Neural crest cell (in vitro differentiated cells): ENCODE data around the gene SLC5A10. TPM values are rescaled to one million over a fixed set of nuclear protein-coding genes. Genes with fewer than 3 reads are reported as not detected.

Experiments
- DNase-seq: peaks from one replicate; pipeline ENCODE4 v3.0.0; 2021; ENCODE audit warnings: low read depth, mixed read lengths, low spot score
- H3K27ac Mint-ChIP-seq: one replicate; pipeline ENCODE4 v1.8.0; 2021; ENCODE audit warnings: mild to moderate bottlenecking, mixed read lengths; ENCODE audit not compliant: unreplicated experiment
- H3K27me3 Mint-ChIP-seq: 2 replicates; pipeline ENCODE4 v1.8.0; 2021; ENCODE audit warnings: low read depth, mild to moderate bottlenecking, mixed read lengths
- H3K36me3 Mint-ChIP-seq: 2 replicates; pipeline ENCODE4 v1.8.0; 2021; ENCODE audit warnings: low read depth, mild to moderate bottlenecking, mixed read lengths
- H3K4me1 Mint-ChIP-seq: 2 replicates; pipeline ENCODE4 v1.8.0; 2021; ENCODE audit warnings: mixed read lengths
- H3K4me3 Mint-ChIP-seq: one replicate; pipeline ENCODE4 v1.8.0; 2021; ENCODE audit warnings: mild to moderate bottlenecking, mixed read lengths
- H3K9me3 Mint-ChIP-seq: 2 replicates; pipeline ENCODE4 v1.8.0; 2021; ENCODE audit warnings: mixed read lengths
- CTCF ChIP-seq: fragments of 200-600 bp; sonication (generic); conservative IDR thresholded peaks from 2 replicates; pipeline ENCODE4 v1.5.0; 2021; ENCODE audit warnings: antibody characterized with exemption, mild to moderate bottlenecking
- total RNA-seq: library from RNA; stranded (reverse); gene quantifications from 2 replicates; pipeline ENCODE4 v1.2.1, GENCODE V29; 2021

Gene SLC5A10
- total RNA-seq, 1 donor from 2014 or later = not detected

- Mint-ChIP-seq H3K4me1 (no peaks in the 10 kb centered on the region), H3K27ac (no peak overlapping the region), H3K4me3 (no peak overlapping the region), H3K9me3 (no peaks in the 10 kb centered on the region), H3K36me3 (no peaks in the 10 kb centered on the region), H3K27me3 (no peaks in the 10 kb centered on the region)
- no peak for DNase-seq
- no peak for TF ChIP-seq CTCF
These were observed 62.1 kb downstream of the SLC5A10 start for GRCh38 chr17:19013806-19014627.

- DNase-seq = no peak
- TF ChIP-seq CTCF = no peak
These were observed 62.8 kb downstream of the SLC5A10 start for GRCh38 chr17:19014628-19015215.

GRCh38 chr17:19015428-19015827 is 63.5 kb downstream of the SLC5A10 start:
- Mint-ChIP-seq H3K4me3 (no peak overlapping the region), H3K27ac (no peak overlapping the region), H3K36me3 (no peaks in the 10 kb centered on the region), H3K9me3 (no peaks in the 10 kb centered on the region), H3K4me1 (no peaks in the 10 kb centered on the region), H3K27me3 (peaks cover 3% of the 10 kb centered on the region)
- no peak for DNase-seq
- TF ChIP-seq CTCF = no peak

More at GRCh38 chr17:19014628-19015215, 62.8 kb downstream of the SLC5A10 start:
- Mint-ChIP-seq H3K27me3 (no peaks in the 10 kb centered on the region), H3K4me1 (no peaks in the 10 kb centered on the region), H3K36me3 (no peaks in the 10 kb centered on the region), H3K4me3 (no peak overlapping the region), H3K27ac (no peak overlapping the region), H3K9me3 (no peaks in the 10 kb centered on the region)

- no peak for DNase-seq
- Mint-ChIP-seq H3K9me3 (no peaks in the 10 kb centered on the region), H3K27me3 (peaks cover 3% of the 10 kb centered on the region), H3K27ac (no peak overlapping the region), H3K4me3 (no peak overlapping the region), H3K4me1 (no peaks in the 10 kb centered on the region), H3K36me3 (no peaks in the 10 kb centered on the region)
- no peak for TF ChIP-seq CTCF
These were observed 64.3 kb downstream of the SLC5A10 start for GRCh38 chr17:19016297-19016696.

- Mint-ChIP-seq H3K9me3 (no peaks in the 10 kb centered on the region), H3K4me1 (no peaks in the 10 kb centered on the region), H3K27me3 (peaks cover 3% of the 10 kb centered on the region), H3K36me3 (no peaks in the 10 kb centered on the region), H3K4me3 (no peak overlapping the region), H3K27ac (no peak overlapping the region)
- no peak for TF ChIP-seq CTCF
- no peak for DNase-seq
These were observed 64.9 kb downstream of the SLC5A10 start for GRCh38 chr17:19016881-19017280.
